NCI-H2081 treated with DMSO at 0.1 percent for 48 hours (cell line): ENCODE measurements around the gene CDK13.
"Not testable (repeated sequence)": the region's sequence is repeated elsewhere in the genome, so short reads cannot be mapped to it uniquely, and the experiment has no call there.

Experiments used
- DNase-seq: peaks from one replicate; lab custom pipeline; 2025; lab: John Stamatoyannopoulos, UW

Gene CDK13

DNA sequence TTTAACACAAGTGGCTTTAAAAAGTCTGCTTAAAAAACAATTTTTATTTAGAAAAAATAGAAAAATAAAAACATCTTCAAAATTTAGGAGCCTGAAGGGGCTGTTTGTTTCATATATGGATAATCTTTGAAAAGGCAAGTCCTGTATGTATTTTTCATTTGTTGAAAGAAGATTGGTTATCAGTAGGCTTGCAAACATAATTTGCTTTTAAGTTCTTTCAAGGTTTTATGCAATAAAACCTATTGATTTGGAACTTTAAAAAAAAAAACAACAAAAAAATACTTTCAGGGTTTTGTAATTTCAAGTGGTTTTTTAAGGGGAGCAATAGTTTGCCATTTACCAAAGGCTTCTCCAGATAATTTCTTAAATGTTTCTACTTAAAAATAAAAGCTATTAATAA, 148.8 kb downstream of the CDK13 start:
- no peak for DNase-seq

DNA sequence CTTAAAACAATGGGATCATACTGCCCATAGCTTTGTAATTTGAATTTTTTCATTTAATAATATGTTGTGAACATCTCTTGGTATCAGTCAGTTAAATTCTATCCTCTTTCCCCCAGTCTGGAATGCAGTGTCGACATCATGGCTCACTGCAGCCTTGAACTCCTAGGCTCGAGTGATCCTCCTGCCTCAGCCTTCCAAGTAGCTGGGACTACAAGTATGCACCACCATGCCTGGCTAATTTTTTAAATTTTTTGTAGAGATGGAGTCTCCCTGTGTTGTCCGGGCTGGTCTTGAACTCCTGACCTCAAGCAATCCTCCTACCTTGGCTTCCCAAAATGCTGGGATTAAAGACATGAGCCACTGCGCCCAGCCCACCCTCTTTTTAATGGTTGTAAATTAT, 149.8 kb downstream of the CDK13 start:
- DNase-seq = no peak

DNA sequence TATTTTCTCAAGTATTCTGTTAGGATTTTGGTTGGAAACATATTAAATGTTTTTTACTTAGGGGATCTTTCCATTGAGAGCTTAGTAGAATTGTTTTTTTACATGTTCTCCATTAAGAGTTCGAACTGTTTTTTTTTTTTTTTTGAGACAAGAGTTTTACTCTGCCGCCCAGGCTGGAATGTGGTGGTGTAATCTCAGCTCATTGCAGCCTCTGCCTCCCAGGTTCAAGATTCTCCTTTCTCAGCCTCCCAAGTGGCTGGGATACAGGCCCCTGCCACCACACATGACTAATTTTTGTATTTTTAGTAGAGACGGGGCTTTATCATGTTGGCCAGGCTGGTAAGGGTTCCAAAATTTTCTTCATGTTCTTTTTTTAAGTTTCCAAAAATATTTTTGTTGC, 151.1 kb downstream of the CDK13 start:
- no peak for DNase-seq

DNA sequence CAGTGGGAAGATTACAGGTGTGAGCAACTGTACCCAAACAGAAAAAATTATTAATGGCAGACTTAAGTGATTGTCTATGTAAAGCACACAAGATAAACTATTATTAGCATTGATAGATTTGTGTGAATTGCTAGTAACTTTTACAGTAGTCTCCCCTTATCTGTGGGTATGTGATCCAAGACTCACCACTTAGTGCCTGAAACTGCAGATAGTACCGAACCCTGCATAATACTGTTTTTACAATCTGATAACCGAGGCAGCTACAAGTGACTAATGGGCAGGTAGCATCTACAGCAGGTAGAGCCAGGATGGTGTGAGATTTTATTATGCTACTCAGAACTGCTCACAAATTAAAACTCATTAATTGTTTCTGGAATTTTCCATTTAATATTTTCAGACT, 152.8 kb downstream of the CDK13 start:
- no peak for DNase-seq

DNA sequence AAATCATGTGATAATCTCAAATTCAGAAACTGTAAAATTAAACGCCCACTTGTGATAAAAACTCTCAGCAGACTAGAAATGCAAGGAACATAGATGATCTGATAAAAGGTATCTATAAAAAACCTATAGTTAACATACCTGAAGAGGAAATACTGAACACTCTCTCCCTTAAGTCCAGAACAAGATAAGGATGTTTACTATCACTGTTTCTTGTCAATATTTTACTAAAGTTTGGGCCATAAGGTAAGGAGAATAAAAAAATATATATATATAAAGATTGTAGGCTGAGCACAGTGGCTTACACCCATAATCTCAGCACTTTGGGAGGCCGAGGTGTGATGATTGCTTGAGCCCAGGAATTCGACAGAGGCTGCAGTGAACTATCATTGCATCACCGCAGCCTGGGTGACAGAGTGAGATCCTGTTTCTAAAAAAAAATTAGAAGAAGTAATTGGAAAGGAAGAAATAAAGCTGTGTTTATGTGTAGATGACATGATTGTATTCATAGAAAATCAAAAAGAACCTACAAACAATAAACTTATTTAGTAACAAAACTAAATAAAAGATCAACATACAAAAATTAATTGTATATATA, 155.9 kb downstream of the CDK13 start:
- no peak for DNase-seq

DNA sequence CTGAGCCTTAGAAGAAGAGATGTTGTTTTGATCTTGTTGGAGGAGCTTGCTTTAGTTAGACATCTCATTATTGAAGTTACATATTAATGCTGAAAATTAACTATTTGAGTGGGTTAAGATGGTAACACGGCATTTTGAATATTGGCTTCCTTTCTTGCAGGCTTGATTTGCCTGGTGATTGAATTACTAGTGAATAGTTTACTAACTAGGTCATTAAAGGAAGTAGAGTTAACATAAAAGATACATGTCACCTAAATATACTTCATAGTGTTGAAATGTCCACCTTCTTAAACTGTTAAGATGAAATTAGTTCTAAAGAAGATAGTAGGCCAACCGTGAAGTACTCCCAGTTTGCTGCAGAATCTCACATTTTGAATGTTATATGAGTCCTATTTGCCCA, 165.9 kb downstream of the CDK13 start:
- no peak for DNase-seq

DNA sequence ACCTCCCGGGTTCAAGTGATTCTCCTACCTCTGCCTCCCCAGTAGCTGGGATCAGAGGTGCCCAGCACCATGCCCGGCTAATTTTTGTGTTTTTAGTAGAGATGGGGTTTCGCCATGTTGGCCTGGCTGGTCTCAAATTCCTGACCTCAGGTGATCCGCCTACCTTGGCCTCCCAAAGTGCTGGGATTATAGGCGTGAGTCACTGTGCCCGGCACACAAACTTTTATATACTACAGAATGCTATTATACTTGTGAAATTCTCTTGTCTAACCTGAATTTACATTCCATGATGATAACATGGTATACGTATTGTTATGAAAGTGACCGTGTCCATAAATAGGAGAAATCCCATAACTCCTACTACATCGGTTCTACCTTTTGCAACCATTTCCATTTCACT, 167.1 kb downstream of the CDK13 start:
- DNase-seq = not testable (repeated sequence)

DNA sequence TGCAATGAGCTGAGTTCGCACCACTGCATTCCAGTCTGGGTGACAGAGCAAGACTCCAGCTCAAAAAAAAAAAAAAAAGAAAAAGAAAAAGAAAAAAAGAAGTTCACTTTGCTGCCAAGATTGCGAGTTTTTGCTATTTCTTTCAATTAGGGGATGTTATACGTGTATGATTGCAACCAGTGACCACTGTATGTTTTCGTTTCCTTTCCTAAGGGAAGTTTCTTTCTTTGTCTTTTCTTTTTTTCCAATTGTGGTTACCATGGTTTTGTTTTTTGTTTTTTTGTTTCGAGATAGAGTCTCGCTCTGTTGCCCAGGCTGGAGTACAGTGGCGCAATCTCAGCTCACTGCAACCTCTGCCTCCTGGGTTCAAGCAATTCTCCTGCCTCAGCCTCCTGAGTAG, 168.1 kb downstream of the CDK13 start:
- DNase-seq = not testable (repeated sequence)

DNA sequence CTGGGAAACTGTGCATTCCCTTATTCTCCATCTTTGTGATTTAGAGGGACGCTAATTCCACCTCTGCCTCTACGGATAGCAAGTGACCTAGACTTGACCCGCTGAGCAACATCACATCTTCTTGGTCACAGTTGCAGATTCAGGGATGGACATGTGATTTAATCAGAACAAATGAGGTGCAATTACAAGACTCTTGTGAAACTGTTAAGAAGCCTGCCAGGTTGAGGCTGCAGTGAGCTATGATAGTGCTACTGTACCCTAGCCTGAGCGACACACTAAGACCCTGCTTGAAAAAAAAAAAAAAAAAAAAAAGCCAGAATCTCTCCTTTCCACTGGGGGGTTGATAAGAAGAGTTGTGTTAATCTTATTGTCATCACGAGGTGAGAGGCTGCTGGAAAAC, 170.0 kb downstream of the CDK13 start:
- DNase-seq = no peak

DNA sequence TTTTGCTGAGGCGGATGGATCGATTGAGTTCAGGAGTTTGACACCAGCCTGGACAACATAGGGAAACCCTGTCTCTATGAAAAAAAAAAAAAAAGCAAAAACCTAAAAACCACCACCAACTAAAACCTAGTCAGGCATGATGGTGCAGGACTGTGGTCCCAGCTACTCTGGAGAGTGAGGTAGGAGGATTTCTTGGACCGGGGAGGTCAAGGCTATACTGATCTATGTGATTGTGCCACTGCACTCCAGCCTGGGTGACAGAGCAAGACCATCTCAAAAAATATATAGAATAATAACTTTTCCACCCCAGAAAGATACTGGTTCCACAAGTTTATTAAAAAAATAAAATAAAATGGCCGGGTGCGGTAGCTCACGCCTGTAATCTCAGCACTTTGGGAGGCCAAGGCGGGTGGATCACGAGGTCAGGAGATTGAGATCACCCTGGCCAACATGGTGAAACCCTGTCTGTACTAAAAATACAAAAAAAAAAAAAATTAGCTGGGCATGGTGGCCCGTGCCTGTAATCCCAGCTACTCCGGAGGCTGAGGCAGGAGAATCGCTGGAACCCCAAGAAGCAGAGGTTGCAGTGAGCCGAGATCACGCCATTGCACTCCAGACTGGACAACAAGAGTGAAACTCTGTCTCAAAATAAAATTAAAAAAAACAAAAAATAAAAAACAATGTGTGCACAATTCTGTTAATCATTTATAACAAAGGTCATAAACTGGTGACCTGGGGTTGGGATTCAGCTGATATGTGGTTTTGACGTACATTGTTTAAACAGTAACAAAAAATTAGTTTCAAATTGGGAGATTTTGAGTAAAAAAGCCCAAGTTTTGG, 172.3 kb downstream of the CDK13 start:
- not testable (repeated sequence) for DNase-seq

DNA sequence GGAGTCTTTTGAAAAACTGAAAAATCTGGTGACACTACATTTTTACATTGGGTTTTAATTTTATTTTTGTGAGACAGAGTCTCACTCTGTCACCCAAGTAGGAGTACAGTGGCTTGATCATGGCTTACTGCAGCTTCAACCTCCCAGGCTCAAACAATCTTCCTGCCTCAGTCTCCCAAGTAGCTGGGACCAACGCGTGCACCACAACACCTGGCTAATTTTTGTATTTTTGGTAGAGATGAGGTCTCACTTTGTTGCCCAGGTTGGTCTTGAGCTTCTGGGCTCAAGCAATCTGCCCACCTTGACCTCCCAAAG, 172.8 kb downstream of the CDK13 start:
- no peak for DNase-seq

DNA sequence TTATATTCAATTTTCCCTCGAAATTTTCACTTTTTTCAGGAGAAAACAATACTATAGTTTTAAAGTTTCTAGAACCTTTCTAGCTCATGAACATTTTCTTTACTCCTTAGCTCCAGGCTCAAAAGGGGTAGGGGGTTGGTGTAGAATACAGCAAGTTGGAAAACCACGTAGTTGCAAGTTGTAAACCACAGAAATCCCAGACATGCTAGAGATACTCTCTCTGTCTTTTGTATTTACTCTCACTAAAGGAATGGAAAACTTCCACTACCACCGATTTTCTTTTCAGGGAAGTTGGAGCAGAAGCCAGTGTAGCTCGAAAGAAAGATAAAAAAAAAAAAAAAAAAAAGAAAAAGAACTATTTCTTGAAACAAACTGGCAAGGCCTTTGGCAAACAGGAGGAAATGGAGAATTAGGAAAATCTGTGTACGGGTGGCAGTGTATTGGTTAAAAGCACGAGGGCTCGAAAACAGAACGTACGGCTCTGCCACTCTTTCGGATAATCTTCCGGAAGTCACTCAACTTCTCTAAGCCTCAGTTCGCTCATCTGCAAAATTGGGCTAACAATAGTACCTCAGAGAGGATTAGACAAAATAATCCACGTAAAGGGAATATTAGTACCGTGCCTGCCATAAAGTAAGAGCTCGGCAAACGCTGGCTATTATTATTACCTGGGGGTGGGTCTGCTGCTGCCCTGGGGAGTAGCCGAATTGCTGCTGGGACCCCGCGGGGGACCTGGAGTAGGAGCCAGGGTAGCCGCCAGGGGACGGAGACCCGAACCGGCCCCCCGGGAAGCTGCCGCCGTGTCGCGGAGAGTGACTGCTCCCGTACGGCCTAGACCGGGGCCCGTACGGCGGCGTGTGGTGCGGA, 183.7 kb downstream of the CDK13 start:
- DNase-seq = no peak

DNA sequence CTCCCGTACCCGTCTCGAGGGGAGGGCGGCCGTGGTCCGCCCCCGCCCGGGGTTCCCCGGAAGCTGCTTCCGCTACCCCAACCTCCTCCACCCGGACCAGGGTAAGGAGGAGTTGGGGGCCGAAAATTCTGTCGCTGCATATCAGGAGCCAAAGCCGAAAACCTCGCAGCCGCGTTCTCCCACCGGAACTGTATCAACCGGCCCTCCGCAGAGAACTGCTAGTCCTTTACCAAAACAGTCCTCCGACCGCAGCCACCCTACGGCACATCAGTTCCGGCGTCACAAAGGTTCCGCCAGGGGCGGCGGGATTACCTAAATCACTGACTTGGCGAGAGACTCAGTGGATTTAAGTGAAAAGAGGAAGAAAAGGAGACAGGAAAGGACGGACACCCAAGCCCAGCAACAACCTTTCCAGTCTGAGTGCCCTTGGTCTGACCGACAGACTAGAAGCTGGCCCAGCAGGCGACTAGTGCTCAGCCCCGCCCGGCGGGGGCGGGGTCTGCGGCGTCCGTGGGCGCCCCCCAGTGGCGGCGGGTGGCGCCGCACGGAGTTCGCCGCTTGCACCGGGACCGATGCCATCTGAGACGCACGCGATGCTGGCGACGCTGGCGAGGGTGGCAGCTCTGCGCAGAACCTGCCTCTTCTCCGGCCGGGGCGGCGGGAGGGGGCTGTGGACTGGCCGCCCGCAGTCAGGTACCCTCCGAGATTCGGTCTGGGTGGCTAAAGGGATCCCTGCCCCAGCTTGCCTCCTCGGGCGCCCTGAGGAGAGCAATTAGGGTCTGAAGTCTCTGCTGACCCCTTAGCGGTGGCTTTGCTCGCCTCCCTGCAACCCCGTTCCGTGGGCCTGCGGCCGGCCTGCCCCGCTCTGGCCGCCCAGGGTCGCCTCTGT, 184.6 kb downstream of the CDK13 start, which contains the start of the genes MPLKIP and SUGCT:
TSS of gene MPLKIP (minus strand) at position 195 of the 889 bp plus-strand sequence. CDS start at position 140, 55 bp downstream.
TSS of gene SUGCT (plus strand) at position 578 of the 889 bp plus-strand sequence.
- DNase-seq = peak; percentile 58

DNA sequence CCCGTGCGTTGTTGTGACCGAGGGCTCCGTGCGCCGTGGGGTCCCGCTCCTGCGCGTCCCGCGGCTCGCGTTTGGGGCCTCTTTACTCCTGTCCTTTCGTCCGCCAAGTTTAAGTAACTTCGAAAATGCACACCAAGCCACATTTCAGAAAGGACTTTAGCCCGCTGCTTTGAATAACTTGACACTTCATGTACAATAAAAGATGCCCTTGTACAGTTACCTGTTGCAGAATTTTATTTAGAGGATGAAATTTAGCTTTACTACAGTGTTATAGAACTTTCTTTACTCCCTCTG, 185.2 kb downstream of the CDK13 start:
- DNase-seq = no peak

DNA sequence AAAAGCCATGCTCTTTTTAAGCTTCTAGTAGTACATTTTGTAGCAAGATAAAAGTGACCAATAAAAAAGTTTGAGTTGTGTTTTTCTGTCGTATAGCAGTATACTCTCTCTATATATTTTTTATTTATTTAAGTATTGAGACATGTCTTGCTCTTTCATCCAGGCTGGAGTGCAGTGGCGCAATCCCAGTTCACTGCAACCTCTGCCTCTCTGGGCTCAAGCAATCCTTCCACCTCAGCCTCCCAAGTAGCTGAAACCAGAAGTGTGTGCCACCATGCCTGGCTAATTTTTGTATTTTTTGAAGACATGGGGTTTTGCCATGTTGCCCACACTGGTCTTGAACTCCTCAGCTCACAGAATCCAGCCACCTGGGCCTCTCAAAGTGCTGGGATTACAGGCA, 187.5 kb downstream of the CDK13 start:
- DNase-seq = no peak

DNA sequence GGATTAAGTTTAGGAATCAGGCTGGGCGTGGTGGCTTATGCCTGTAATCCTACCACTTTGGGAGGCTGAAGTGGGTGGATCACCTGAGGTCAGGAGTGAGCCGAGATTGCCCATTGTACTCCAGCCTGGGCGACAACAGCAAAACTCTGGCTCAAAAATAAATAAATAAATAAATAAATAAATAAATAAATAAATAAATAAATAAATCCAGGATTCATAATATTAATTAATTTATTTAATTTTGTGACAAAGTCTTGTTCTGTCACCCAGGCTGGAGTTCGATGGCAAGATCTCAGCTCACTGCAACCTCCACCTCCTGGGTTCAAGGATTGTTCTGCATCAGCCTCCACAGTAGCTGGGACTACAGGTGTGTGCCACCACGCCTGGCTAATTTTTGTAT, 188.9 kb downstream of the CDK13 start:
- DNase-seq = no peak

DNA sequence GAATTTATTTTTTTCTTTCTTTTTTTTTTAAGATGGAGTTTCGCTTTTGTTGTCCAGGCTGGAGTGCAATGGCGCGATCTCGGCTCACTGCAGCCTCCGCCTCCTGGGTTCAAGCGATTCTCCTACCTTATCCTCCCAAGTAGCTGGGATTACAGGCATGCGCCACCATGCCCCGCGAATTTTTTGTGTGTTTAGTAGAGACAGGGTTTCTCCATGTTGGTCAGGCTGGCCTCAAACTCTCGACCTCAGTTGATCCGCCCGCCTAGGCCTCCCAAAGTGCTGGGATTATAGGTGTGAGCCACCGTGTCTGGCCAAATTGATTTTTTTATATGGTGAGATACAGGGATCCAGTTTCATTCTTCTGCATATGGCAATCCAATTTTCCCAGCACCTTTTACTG, 189.8 kb downstream of the CDK13 start:
- not testable (repeated sequence) for DNase-seq

DNA sequence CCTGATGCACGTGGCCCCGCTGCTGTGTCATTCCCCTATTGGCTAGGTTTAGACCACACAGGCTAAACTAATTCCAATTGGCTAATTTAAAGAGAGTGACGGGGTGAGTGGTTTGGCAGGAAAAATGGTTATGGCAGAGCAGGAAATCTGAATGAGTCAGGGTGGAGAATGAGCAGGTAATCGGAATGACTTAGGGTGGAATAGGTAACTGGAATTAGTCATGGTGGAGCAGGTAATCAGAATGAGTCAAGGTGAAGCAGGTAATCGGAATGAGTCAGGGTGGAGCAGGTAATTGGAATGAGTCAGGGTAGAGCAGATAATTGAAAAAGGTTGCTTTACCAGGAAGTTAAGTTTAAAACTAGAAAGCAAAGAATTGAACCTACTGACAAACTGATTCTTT, 191.9 kb downstream of the CDK13 start:
- not testable (repeated sequence) for DNase-seq

DNA sequence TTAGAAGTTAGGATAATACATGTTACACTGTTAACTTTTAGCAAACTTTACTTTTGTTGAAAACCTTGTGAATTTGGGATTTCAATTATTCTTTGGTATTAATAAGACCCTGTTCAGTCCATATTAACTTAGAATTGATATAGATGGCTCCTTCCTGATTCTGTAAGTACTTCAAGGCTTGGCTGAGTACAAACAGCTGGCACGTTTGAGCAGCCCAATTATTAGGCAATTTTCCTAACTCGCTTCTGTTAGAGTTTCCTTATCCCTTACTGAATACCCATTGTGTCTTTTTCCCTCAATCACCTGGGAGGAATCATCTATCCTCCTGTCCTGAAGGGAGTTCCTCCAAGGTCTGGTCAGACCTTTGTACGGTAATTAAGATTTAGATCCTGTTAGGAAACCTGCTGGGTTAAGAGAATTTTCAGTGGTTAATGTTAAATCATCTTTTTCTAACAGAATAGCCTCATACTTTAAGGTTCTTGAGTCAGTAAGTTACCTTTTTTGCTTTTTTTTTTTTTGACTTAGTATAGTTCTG, 195.6 kb downstream of the CDK13 start:
- DNase-seq = not testable (repeated sequence)

DNA sequence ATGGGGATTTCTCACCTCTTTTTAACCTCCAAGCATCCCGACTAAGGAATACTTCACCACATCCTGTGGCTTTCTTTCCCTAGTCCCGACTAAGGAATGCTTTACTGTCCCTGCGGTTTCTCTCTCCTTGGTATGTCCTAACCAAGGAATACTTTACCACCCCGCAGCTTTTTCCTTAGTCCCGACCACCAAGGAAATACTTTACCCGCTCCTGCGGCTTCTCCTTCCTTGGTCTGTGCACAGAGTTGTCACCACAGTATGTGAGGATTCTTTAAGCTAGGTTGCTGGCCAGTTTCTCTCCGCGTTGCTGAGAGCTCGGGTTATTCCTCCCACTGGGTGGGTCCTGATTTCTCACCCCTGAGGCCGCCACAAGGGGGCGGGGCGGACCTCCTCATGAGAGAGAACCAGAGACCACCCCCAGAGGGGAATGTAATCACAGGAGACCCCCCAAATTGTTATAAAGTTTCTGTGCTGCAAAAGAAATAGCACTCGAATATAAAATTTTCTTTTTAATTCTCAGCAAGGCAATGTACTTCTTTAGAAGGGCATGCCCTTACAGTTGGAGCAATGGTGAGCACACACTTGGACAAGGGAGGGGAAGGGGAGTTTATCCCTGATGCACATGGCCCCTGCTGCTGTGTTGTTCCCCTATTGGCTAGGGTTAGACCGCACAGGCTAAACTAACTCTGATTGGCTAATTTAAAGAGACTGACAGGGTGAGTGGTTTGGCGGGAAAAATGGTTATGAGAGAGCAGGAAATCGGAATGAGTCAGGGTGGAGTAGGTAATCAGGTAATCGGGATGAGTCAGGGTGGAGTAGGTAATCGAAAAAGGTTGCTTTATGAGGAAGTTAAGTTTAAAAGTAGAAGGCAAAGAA, 197.6 kb downstream of the CDK13 start:
- no peak for DNase-seq

DNA sequence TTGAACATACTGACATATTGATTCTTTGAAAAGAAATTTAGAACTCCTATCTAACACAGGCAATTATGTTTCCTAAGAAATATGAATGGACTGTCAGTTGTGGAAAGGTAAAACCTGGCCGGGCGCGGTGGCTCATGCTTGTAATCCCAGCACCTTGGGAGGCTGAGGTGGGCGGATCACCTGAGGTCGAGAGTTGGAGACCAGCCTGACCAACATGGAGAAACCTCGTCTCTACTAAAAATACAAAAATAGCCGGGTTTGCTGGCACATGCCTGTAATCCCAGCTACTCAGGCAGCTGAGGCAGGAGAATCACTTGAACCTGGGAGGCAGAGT, 198.2 kb downstream of the CDK13 start:
- DNase-seq = not testable (repeated sequence)
